Right lobe of liver (tissue), 6 donors: ENCODE measurements around the gene POLR2F. TPM values are rescaled to one million over a fixed set of nuclear protein-coding genes. Genes with fewer than 3 reads are reported as not detected.

Experiments used
- ATAC-seq, 4 donors: fragments of 200-7000 bp; cut with Tn5 transposase; one replicate each; pipeline ENCODE4 v1.9.1; 2020; ENCODE audit warnings: mild to moderate bottlenecking in 4 of 4, moderate library complexity in 4 of 4
- DNase-seq, 3 donors: peaks; one replicate each; pipeline ENCODE4 v3.0.0-alpha.2; 2020
- H3K27ac ChIP-seq, 3 donors: fragments of 200-600 bp; one replicate each; pipeline ENCODE4 v1.8.0; 2022
- H3K27me3 ChIP-seq, 2 donors: fragments of 200-600 bp; one replicate each; pipeline ENCODE4 v1.8.0; 2022
- H3K36me3 ChIP-seq, 4 donors: fragments of 200-600 bp; sonication (generic) in 1 of 4; one replicate each; pipeline versions ENCODE4 v1.5.1 to v1.8.0; 2017 to 2022; ENCODE audit warnings: control low read depth in 1 of 4
- H3K4me1 ChIP-seq, 4 donors: fragments of 200-600 bp; sonication (generic) in 1 of 4; one replicate each; pipeline versions ENCODE4 v1.5.1 to v1.8.0; 2017 to 2022; ENCODE audit warnings: control low read depth in 1 of 4
- H3K4me3 ChIP-seq, 3 donors: fragments of 200-600 bp; one replicate each; pipeline ENCODE4 v1.8.0; 2022
- H3K9me3 ChIP-seq, 4 donors: fragments of 200-600 bp; sonication (generic) in 1 of 4; one replicate each; pipeline versions ENCODE4 v1.5.1 to v1.8.0; 2017 to 2022; ENCODE audit warnings: control low read depth in 1 of 4
- CTCF ChIP-seq, 4 donors: fragments of 200-600 bp in 3 of 4; fragments of 450-650 bp in 1 of 4; IDR thresholded peaks; one replicate each; pipeline versions ENCODE4 v1.5.1 to v1.8.0; 2016 to 2022; ENCODE audit warnings: antibody characterized with exemption in 4 of 4, mild to moderate bottlenecking in 2 of 4
- POLR2A ChIP-seq: fragments of 450-650 bp; IDR thresholded peaks from one replicate; pipeline ENCODE4 v1.6.1; 2017; ENCODE audit warnings: antibody characterized with exemption, mild to moderate bottlenecking
- WGBS: methylation state at CpG from one replicate; pipeline ENCODE4 v1.1.6; 2018; ENCODE audit warnings: low coverage, low lambda C conversion rate; ENCODE audit not compliant: insufficient coverage; ENCODE audit errors: missing lambda C conversion rate; 5-methylcytosine and 5-hydroxymethylcytosine counted together
- intact Hi-C, 2 donors: fragments of 100-400 bp; cut with DNase I; formaldehyde crosslinking; loops; one replicate each; pipeline versions ENCODE4 v1.11.2 to v1.14.1; 2022
- total RNA-seq, 6 experiments: library from RNA; depleted of rRNA in 2 of 6; stranded (reverse); fragments of >200 nt in 2 of 6; fragmentation: NEBNext Ultra II Directional in 3 of 6; extraction: Animal tissue kit (Norgen Biotek cat#: 25700) in 3 of 6; gene quantifications; one replicate each; pipeline versions ENCODE4 v1.1.0 to v1.2.4, GENCODE V29; 2016 to 2023
- donor health status: DM: no; HTN: yes; CAD: no.
- donor health status: DM: no; HTN: no; CAD: no.
- donor health status: DM: no; HTN: no; CAD: no.
- donor health status: DM: no; HTN: yes; CAD: no.
- donor health status: DM: no; HTN: yes; CAD: no.

Gene POLR2F
- total RNA-seq, 6 experiments from 2014 or later, result 42.4 to 60.5 (median 56.3) TPM

DNA sequence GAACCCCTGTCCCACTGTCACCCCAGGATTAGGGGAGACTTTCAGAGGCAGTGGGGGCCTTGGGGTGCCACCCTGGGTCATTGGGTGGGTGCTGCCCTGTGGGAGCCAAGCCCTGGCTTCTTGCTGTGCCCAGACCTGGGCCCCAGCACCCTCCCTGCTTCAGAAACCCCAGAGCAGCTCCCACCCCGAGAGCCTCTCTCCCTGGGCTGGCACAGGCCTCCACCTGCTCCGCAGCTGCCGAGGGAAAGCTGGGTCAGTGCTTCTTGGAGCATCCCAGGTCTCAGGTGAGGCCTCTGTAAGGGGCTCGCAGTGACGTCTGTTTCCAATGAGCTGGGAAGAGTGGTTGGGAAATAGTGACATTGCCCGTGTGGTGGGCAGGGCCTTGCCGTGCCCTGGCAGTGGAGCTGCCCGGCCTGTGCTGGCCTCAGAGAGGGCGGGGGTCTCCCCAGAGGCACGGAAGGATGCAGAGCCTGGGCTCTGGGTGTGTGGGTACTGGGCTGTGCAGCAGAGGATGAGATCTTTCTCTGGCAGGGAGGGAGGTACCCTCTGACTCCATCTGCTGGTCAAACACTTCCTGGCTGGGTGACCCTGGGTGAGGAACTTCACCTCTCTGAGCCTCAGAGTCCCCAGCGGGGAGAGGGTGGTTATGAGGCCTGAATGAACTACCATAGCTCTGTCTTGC, 23.1 kb upstream of the POLR2F start:
- WGBS, result no CpG with 5 or more reads among the region's 11 CpGs
- no peak overlapping the region for H3K4me3 ChIP-seq
- peaks cover 0 to 24% (median 5%) of the 10 kb centered on the region in 4 donors for H3K36me3 ChIP-seq
- peak in 3 of 4 donors; percentile 9 to 42 (median 28) for ATAC-seq
- no peak for DNase-seq
- H3K9me3 ChIP-seq, result no peaks in the 10 kb centered on the region
- intact Hi-C loops, result no loop called here
- H3K4me1 ChIP-seq, result peaks cover 0 to 11% (median 2%) of the 10 kb centered on the region in 4 donors
- H3K27me3 ChIP-seq, result no peaks in the 10 kb centered on the region
- TF ChIP-seq CTCF (IDR thresholded peaks at IDR 0.05), result peak in 3 of 4 donors; percentile 39 to 47 (median 42)
- no peak for TF ChIP-seq POLR2A
- H3K27ac ChIP-seq, result no peak overlapping the region

DNA sequence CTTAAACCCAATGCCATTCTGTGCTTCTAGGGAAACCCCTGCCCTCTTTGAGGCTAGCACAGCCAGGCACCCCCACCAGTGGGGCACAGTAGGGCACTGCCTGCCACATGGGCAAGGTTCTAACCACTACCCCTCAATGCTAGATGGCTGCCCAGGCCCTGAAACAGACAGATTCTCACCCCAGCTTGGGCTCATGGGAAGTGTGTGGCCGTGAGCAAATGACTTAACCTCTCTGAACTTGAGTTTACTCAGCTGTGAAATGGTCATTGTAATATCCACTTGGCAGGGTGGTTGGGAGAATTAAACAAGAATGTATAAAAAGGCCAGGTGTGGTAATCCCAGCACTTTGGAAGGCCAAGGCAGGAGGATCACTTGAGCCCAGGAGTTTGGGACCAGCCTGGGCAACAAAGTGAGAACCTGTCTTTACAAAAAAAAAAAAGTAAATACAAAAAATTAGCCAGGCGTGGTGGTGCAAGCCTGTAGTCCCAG, 22.5 kb upstream of the POLR2F start:
- WGBS, result 90% methylated on average over 1 of the region's 2 CpGs
- no peaks in the 10 kb centered on the region for H3K27me3 ChIP-seq
- ATAC-seq (no peak), DNase-seq (no peak)
- TF ChIP-seq CTCF (IDR thresholded peaks at IDR 0.05), result no peak
- no peak for TF ChIP-seq POLR2A
- peaks cover 0 to 11% (median 2%) of the 10 kb centered on the region in 4 donors for H3K4me1 ChIP-seq
- no peak overlapping the region for H3K4me3 ChIP-seq
- H3K36me3 ChIP-seq, result peaks cover 0 to 19% (median 4%) of the 10 kb centered on the region in 4 donors
- intact Hi-C loops, result no loop called here
- H3K9me3 ChIP-seq, result no peaks in the 10 kb centered on the region
- no peak overlapping the region for H3K27ac ChIP-seq

DNA sequence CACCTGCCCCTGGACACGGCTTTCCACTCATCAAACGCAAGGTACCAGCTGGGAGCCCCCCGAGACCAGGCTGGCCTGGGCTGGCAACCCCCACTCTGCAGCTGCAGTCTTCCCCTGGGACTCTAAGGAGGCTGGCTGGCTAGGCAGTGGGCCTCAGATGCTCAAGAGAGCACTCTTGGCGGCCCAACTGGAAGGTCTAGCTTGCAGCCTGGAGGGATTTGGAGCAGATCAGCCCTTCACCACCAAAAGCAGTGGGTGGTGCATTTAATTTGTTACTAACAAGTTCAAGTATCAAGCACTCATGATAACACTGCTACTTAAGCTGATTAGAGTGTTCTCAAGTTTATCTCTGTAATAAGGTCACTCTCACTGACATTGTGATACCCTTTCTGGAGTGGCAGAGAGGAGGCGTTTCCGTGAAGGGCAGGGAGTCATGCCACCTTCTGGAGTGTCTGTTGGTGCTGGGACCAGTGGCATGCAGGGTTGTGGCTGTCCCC, 21.6 kb upstream of the POLR2F start:
- ATAC-seq, result no peak
- Histone ChIP-seq H3K4me1 (peaks cover 0 to 11% (median 2%) of the 10 kb centered on the region in 4 donors), H3K27ac (no peak overlapping the region)

DNA sequence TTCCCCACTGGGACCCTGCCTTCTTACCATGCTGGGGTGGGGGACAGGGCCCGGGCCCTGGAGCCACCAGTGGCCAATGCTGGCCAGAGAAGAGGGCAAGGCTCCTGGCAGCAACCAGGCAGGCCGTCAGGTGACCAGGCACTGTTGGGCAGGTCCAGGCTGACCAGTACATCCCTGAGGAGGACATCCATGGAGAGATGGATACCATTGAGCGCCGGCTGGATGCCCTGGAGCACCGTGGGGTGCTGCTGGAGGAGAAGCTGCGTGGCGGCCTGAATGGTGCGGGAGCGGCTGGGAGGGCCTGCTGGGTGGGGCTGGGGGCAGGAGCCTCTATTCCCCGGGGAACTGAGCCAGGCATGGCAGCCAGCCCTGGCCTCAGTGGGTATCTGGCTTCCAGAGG, 21.1 kb upstream of the POLR2F start:
- no CpG with 5 or more reads among the region's 10 CpGs for WGBS
- no peak overlapping the region for H3K27ac ChIP-seq
- no peak for DNase-seq

More for the DNA sequence above, 21.6 kb upstream of the POLR2F start:
- H3K27me3 ChIP-seq, result no peaks in the 10 kb centered on the region
- no peak overlapping the region for H3K4me3 ChIP-seq
- H3K9me3 ChIP-seq, result no peaks in the 10 kb centered on the region
- TF ChIP-seq CTCF (IDR thresholded peaks at IDR 0.05) (no peak), POLR2A (no peak)
- intact Hi-C loops, result no loop called here
- no CpG with 5 or more reads among the region's 6 CpGs for WGBS
- peaks cover 0 to 10% (median 2%) of the 10 kb centered on the region in 4 donors for H3K36me3 ChIP-seq
- no peak for DNase-seq

More for the DNA sequence above, 21.1 kb upstream of the POLR2F start:
- Histone ChIP-seq H3K4me3 (no peak overlapping the region), H3K36me3 (peaks cover 0 to 5% (median 1%) of the 10 kb centered on the region in 4 donors), H3K4me1 (peaks cover 0 to 11% (median 2%) of the 10 kb centered on the region in 4 donors), H3K27me3 (no peaks in the 10 kb centered on the region), H3K9me3 (no peaks in the 10 kb centered on the region)
- intact Hi-C loops, result no loop called here
- no peak for ATAC-seq
- no peak for TF ChIP-seq CTCF (IDR thresholded peaks at IDR 0.05)
- no peak for TF ChIP-seq POLR2A
